ENCODE data around the gene KIAA0753. TPM values are rescaled to one million over a fixed set of nuclear protein-coding genes. Genes with fewer than 3 reads are reported as not detected.
"Not testable (repeated sequence)": the region's sequence is repeated elsewhere in the genome, so short reads cannot be mapped to it uniquely, and the experiment has no call there.

The KIAA0753 gene
- total RNA-seq, 1 donor from 2014 or later = 33.7 TPM

DNA sequence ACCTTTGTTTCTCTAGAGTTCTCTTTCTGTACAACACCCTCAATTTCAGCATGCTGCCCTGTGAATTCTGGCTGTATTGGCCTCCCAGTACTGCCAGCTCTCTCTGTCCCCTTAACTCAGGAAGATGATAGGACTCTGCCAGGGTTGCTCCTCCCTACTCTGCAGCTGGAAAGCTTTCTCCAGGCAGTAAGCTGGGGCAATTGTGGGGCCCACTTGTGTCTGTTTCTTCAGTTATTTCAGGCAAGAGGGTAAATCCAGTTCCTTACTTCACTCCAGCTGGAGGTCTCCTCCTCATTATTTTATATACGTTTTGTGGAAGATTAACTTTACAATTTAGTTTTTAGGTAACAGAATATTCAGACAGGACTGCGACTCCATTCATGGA, 20.9 kb upstream of the KIAA0753 start:
- no peak for DNase-seq (ENCODE audit: extremely low spot score, unreplicated experiment)
- no peak overlapping the region for H3K27ac Mint-ChIP-seq
- no peaks in the 10 kb centered on the region for H3K9me3 Mint-ChIP-seq
- H3K27me3 Mint-ChIP-seq = peaks cover 51% of the 10 kb centered on the region
- TF ChIP-seq, protein P1, sequence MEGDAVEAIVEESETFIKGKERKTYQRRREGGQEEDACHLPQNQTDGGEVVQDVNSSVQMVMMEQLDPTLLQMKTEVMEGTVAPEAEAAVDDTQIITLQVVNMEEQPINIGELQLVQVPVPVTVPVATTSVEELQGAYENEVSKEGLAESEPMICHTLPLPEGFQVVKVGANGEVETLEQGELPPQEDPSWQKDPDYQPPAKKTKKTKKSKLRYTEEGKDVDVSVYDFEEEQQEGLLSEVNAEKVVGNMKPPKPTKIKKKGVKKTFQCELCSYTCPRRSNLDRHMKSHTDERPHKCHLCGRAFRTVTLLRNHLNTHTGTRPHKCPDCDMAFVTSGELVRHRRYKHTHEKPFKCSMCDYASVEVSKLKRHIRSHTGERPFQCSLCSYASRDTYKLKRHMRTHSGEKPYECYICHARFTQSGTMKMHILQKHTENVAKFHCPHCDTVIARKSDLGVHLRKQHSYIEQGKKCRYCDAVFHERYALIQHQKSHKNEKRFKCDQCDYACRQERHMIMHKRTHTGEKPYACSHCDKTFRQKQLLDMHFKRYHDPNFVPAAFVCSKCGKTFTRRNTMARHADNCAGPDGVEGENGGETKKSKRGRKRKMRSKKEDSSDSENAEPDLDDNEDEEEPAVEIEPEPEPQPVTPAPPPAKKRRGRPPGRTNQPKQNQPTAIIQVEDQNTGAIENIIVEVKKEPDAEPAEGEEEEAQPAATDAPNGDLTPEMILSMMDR (conservative IDR thresholded peaks at IDR 0.05) = no peak
- H3K36me3 Mint-ChIP-seq = no peaks in the 10 kb centered on the region
- H3K4me3 Mint-ChIP-seq = no peak overlapping the region
- no peaks in the 10 kb centered on the region for H3K4me1 Mint-ChIP-seq (ENCODE audit: unreplicated experiment)

DNA sequence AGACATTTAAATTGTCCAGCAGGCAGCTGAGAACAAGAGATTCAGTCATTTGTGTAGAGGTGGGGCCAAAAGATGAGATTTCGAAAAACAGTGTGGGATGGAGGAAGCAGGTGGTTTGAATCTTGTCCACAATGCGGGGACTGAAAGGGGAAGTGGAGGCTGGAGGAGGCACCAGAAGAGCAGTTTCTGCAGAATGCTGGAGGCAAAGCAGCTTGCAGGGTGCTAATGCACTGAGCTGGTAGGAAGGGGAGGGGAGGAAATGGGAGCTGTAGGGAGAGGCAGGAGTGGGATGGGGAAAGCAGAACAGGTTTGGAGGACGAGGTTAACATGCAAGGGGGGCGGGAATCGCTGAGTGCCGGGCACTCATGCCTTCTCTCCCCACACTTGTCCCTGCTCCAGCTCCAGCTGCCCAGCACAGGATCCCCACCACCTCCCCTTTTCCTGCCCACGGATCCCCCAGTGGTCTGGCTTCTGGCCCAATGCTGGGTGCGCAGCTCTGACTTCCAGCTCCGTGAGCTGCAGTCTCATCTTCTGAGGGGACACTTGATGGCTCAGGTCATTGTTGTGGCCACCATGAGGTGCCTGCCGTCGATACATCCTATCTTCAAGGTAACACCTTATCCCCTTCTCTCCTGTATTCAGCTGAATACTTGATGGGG, 20.4 kb upstream of the KIAA0753 start:
- TF ChIP-seq, protein P1 (conservative IDR thresholded peaks at IDR 0.05) = no peak
- Mint-ChIP-seq H3K9me3 (no peaks in the 10 kb centered on the region), H3K4me3 (no peak overlapping the region), H3K27me3 (peaks cover 51% of the 10 kb centered on the region), H3K36me3 (no peaks in the 10 kb centered on the region), H3K27ac (no peak overlapping the region), H3K4me1 (ENCODE audit: unreplicated experiment) (no peaks in the 10 kb centered on the region)
- no peak for DNase-seq (ENCODE audit: extremely low spot score, unreplicated experiment)

DNA sequence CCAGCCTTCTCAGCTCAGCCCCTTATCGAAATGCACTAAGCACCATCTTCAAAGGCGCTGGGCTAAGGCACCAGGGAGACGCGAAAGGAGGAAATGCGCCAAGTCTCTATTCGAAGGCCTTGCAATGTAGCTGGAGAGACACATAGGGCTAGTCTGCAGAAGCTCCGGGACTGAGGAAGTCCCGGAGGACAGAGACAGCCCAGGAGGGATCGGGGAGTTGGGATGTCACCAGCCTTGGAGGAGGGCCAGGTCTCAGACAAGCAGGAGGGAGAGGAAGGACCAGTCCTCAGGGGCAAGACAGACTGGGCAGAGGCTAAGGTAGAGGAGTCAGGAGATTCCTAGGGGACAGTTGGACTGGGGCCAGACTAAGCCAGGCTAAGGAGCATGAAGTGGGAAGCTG, 19.6 kb upstream of the KIAA0753 start:
- TF ChIP-seq, protein P1 (conservative IDR thresholded peaks at IDR 0.05) = no peak
- no peak for DNase-seq (ENCODE audit: extremely low spot score, unreplicated experiment)
- Mint-ChIP-seq H3K4me1 (ENCODE audit: unreplicated experiment) (peaks cover 5% of the 10 kb centered on the region), H3K27ac (no peak overlapping the region), H3K9me3 (no peaks in the 10 kb centered on the region), H3K27me3 (peaks cover 57% of the 10 kb centered on the region), H3K36me3 (no peaks in the 10 kb centered on the region), H3K4me3 (no peak overlapping the region)

DNA sequence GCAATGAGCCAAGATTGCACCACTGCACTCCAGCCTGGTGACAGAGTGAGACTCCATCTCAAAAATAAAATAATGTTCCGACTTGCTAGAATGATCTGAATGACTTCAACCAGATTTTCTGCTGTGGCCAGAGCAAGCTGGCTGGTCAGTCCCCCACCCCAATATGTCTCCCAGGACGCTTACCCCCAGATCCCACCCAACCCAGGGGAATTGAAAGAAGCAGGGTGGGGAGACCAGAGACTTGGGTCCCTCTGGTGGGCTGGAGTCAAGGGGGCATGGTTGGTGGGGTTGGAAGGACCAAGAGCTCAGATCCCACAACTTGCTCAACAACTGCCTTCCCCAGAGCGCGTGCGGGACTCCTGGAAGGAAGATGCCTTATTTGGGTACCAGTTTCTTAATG, 17.9 kb upstream of the KIAA0753 start:
- not testable (repeated sequence) for DNase-seq (ENCODE audit: extremely low spot score, unreplicated experiment); H3K27ac Mint-ChIP-seq; H3K9me3 Mint-ChIP-seq; H3K36me3 Mint-ChIP-seq
- H3K4me1 Mint-ChIP-seq (ENCODE audit: unreplicated experiment) = peaks cover 13% of the 10 kb centered on the region
- peak overlapping the region; percentile 75 for H3K4me3 Mint-ChIP-seq
- H3K27me3 Mint-ChIP-seq = peaks cover 74% of the 10 kb centered on the region

DNA sequence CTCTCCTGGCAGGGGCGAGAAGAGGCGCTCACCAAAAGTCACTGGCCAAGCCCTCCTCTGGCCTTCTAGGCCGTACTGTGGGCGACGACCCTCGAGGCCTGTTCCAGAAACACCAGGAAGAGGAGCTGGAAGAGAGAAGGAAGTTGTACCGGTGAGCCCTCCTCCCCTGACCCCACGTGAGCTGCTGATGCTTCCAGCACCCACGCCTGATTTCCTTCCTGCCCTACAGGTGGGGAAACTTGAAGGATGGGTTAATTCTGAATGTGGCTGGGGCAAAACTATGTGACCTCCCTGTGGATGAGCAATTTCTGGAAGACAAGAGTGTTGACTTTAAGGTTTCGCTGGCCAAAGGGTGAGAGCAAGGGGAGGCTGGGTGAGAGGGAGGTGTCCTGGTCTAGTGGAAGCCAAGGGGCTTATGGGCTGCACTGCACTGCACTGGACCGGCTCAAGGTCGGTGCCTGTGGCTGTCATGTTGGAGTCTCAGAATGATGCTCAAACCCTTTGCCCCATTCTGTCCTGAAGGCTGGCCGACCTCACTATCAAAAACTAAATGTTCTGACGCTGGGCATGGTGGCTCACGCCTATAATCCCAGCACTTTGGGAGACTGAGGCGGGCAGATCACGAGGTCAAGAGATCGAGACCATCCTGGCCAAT, 17.2 kb upstream of the KIAA0753 start:
- H3K36me3 Mint-ChIP-seq = peaks cover 3% of the 10 kb centered on the region
- TF ChIP-seq, protein P1 (conservative IDR thresholded peaks at IDR 0.05) = no peak
- H3K4me3 Mint-ChIP-seq = peak overlapping the region; percentile 75
- H3K9me3 Mint-ChIP-seq = no peaks in the 10 kb centered on the region
- no peak for DNase-seq (ENCODE audit: extremely low spot score, unreplicated experiment)
- peaks cover 79% of the 10 kb centered on the region for H3K27me3 Mint-ChIP-seq
- H3K4me1 Mint-ChIP-seq (ENCODE audit: unreplicated experiment) = peaks cover 15% of the 10 kb centered on the region
- H3K27ac Mint-ChIP-seq = peak overlapping the region; percentile 63

DNA sequence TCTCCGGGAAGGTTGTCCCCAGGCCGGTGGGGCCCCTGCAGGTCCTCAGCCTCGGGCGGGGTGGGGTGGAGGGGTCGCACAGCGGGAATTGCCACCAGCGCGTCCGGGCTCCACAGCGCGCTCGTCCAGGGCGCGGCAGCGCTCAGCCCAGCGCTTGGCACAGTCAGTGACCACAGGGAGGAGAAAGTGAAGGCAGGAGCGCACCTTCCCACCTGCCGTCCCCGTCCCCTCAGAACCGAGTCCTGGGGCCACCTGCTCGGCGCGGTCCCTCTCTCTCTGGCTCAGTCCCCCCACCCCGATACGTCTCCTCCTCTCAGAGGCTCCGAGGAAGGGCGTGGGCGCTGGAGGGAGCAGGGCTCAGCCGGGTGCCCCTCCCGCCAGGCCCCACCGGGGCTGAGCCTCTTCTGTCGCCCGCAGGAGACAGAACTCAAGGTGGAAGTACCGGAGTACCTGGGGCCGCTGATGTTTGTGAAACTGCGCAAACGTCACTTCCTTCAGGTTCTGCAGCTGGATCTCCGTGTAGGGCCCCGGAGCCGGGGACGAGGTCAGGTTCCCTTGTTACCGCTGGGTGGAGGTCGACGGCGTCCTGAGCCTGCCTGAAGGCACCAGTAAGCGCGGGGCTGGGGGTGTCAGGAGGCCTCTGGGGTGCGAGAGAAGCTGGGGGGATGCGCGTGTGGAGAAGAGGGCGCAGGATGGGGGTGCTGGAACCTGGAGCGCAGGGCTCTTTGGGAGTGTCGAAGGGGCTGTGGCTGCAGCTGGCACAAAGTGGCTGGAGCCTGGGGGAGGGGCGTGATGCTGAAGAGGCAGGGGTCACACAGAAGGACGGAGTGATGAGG, 16.5 kb upstream of the KIAA0753 start:
- DNase-seq (ENCODE audit: extremely low spot score, unreplicated experiment) = not testable (repeated sequence)
- peak overlapping the region; percentile 75 for H3K4me3 Mint-ChIP-seq

DNA sequence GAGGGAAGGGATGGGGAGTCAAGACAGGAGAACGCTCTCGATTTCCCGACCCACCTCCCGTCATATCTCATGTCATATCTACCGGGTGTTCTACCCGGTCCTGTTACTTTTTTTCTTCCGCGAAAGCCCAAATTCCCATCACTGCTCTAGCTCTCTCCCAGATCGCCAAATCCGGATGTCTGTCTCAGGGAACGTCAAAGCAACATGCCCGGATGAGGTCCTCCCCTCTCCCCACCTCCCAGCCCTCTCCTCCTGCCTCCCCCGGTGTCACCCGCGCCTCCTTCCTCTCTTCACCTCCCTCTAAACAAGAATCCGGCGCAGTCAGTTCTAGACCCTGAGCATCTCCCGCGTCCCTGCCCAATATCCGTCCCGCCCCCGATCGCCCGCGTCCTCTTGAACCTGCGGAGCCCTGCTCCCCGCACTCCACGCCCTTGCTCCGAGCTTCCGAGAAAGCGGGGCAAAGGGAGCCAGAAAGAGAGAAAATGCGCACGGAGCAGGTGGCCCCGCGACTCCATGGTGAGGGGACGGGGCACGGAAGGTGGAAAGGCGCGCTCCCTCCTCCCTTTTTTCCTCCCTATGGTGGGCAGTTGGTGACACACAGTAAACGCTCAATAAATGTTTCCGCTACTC, 15.3 kb upstream of the KIAA0753 start:
- H3K4me3 Mint-ChIP-seq = peak overlapping the region; percentile 87
- DNase-seq (ENCODE audit: extremely low spot score, unreplicated experiment); H3K27ac Mint-ChIP-seq; H3K36me3 Mint-ChIP-seq; H3K9me3 Mint-ChIP-seq: not testable (repeated sequence)
- H3K4me1 Mint-ChIP-seq (ENCODE audit: unreplicated experiment) = peaks cover 15% of the 10 kb centered on the region
- peaks cover 65% of the 10 kb centered on the region for H3K27me3 Mint-ChIP-seq

More for the DNA sequence above, 16.5 kb upstream of the KIAA0753 start:
- Mint-ChIP-seq H3K27me3 (peaks cover 74% of the 10 kb centered on the region), H3K4me1 (ENCODE audit: unreplicated experiment) (peaks cover 15% of the 10 kb centered on the region), H3K27ac (peak overlapping the region; percentile 63)
- not testable (repeated sequence) for H3K36me3 Mint-ChIP-seq, H3K9me3 Mint-ChIP-seq
